ENCODE results near the gene PPP2R5C. TPM values are rescaled to one million over a fixed set of nuclear protein-coding genes. Genes with fewer than 3 reads are reported as not detected.

Gene PPP2R5C
- total and polyA plus RNA-seq, 7 donors, result 18.2 to 76.6 (median 57.1) TPM

GRCh38 chr14:101957406-101958234, 196.1 kb downstream of the PPP2R5C start:
- intact Hi-C loops (cut with DNase I), result no loop called here
- Histone ChIP-seq H3K27ac (no peak overlapping the region), H3K9me3 (no peaks in the 10 kb centered on the region), H3K36me3 (ENCODE audit: insufficient read depth in 1 of 2, low read depth in 1 of 2) (no peaks in the 10 kb centered on the region), H3K4me1 (peaks cover 5% of the 10 kb centered on the region), H3K27me3 (ENCODE audit: insufficient read depth in 3 of 3, low read length in 2 of 3) (no peaks in the 10 kb centered on the region), H3K4me3 (no peak overlapping the region)
- 85 to 89% (median 85%) methylated on average over 13 of the region's 13 CpGs for WGBS, 3 donors
- no peak for ATAC-seq
- TF ChIP-seq CTCF (IDR thresholded peaks at IDR 0.05), result no peak
- peak in 1 of 2 donors; percentile 40 for DNase-seq

DNA sequence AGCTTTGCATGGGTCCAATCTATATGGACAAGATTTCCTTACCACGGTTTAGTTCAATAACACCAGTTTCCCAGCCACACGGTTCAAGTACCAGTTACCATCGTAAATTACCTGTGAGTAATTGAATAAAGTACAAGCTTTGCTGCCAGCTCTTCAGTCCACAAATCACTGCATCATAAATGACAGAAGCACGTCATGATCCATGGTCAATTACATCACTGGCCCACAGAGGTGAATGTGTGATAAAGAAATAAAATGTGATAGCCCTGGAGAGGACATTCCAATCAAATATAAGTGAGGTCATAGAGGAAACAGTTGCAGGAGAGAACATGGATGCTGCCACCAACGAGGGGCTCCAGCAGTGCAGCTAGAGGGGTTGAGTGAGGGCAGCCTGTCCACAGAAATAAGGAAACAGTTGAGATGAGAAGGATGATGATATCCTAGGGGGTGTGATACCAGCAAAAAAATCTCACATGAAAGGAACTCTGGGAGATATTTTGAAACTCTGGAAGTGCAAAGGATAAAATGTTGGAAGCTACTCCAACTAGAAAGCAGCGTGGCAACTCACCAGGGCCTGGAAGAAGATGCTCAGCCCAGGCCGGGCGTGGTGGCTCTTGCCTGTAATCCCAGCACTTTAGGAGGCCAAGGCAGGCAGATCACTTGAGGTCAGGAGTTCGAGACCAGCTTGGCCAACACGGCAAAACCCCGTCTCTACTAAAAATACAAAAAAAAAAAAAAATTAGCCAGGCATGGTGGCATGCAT, 197.1 kb downstream of the PPP2R5C start:
- no peaks in the 10 kb centered on the region for H3K9me3 ChIP-seq
- no peaks in the 10 kb centered on the region for H3K36me3 ChIP-seq (ENCODE audit: insufficient read depth in 1 of 2, low read depth in 1 of 2)
- no peak overlapping the region for H3K27ac ChIP-seq
- 55 to 76% (median 63%) methylated on average over 11 of the region's 11 CpGs for WGBS, 3 donors
- no peaks in the 10 kb centered on the region for H3K27me3 ChIP-seq (ENCODE audit: insufficient read depth in 3 of 3, low read length in 2 of 3)
- H3K4me1 ChIP-seq, result peaks cover 8% of the 10 kb centered on the region
- no peak overlapping the region for H3K4me3 ChIP-seq
- no peak for TF ChIP-seq CTCF (IDR thresholded peaks at IDR 0.05)
- no peak for DNase-seq
- ATAC-seq, result no peak
- intact Hi-C loops (cut with DNase I), result no loop called here

DNA sequence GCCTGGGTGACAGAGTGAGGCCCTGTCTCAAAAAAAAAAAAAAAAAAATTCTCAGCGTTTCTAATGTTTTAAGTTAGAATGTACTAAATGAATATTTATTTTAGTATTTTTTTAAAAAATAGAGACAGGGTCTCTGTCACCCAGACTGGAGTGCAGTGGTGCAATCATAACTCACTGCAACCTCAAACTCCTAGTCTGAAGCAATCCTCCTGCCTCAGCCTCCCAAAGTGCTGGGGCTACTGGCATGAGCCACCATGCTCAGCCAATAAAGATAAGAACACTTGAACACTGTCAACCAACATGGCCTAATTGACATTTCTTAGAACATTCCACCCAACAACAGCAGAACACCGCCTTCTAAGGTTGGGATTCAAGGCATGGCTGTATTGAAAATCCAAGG, 197.8 kb downstream of the PPP2R5C start:
- no peaks in the 10 kb centered on the region for H3K9me3 ChIP-seq
- no peak overlapping the region for H3K4me3 ChIP-seq
- H3K36me3 ChIP-seq (ENCODE audit: insufficient read depth in 1 of 2, low read depth in 1 of 2), result no peaks in the 10 kb centered on the region
- ATAC-seq (no peak), DNase-seq (no peak)
- WGBS, 3 donors, result 79 to 91% (median 87%) methylated on average over 2 of the region's 2 CpGs
- intact Hi-C loops (cut with DNase I), result no loop called here
- no peak overlapping the region for H3K27ac ChIP-seq
- no peak for TF ChIP-seq CTCF (IDR thresholded peaks at IDR 0.05)
- H3K27me3 ChIP-seq (ENCODE audit: insufficient read depth in 3 of 3, low read length in 2 of 3), result no peaks in the 10 kb centered on the region
- H3K4me1 ChIP-seq, result peaks cover 8% of the 10 kb centered on the region

GRCh38 chr14:101960225-101960624, 198.7 kb downstream of the PPP2R5C start:
- H3K4me3 ChIP-seq, result no peak overlapping the region
- ATAC-seq (no peak), DNase-seq (no peak)
- H3K4me1 ChIP-seq, result peaks cover 8% of the 10 kb centered on the region
- intact Hi-C loops (cut with DNase I), result loop anchor here (2.0 to 10.0 kb wide), 6 partner anchors 82 to 355 kb away; partner anchors contain the start of genes ZNF839 (in 2 of the 2) and HSP90AA1 (in 1 of the 2)
- H3K27ac ChIP-seq, result no peak overlapping the region
- H3K9me3 ChIP-seq, result no peaks in the 10 kb centered on the region
- no peak for TF ChIP-seq CTCF (IDR thresholded peaks at IDR 0.05)
- WGBS, 3 donors, result 44 to 56% (median 44%) methylated on average over 13 of the region's 13 CpGs
- H3K27me3 ChIP-seq (ENCODE audit: insufficient read depth in 3 of 3, low read length in 2 of 3), result no peaks in the 10 kb centered on the region
- no peaks in the 10 kb centered on the region for H3K36me3 ChIP-seq (ENCODE audit: insufficient read depth in 1 of 2, low read depth in 1 of 2)

Measured in psoas muscle (tissue), 8 donors.